ENCODE data around the gene PRR12. TPM values are rescaled to one million over a fixed set of nuclear protein-coding genes. Genes with fewer than 3 reads are reported as not detected.
A peak's percentile ranks its signal among the peaks of the same experiment; 100 is the strongest.

Gene PRR12
- total and polyA plus RNA-seq, 12 donors, result 5.2 to 19.2 (median 16.2) TPM

DNA sequence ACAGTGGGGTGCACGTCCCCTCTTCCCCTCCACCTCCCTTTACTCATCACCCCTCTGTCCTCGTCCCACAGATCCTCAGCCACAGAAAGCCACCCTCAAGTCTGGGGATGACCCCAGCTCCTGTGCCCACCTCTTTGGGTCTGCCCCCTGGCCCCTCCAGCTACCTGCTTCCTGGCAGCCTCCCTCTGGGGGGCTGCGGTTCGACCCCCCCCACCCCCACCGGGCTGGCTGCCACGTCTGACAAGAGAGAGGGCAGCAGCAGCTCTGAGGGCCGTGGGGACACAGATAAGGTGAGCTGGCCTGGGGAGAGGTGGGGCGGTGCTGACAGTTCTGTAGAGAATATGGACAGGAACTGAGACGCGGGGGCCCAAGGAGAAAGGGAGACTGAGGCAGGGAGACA, 63.6 kb downstream of the PRR12 start:
- ATAC-seq (no peak), DNase-seq (no peak)
- Histone ChIP-seq H3K27me3 (no peaks in the 10 kb centered on the region), H3K36me3 (peaks cover 8 to 93% (median 73%) of the 10 kb centered on the region in 9 donors), H3K27ac (no peak overlapping the region), H3K4me3 (no peak overlapping the region), H3K4me1 (peaks cover 0 to 3% (median 0%) of the 10 kb centered on the region in 9 donors), H3K9me3 (no peaks in the 10 kb centered on the region)
- intact Hi-C loops (cut with DNase I), result no loop called here
- 73 to 76% methylated on average over 10 of the region's 10 CpGs for WGBS, 2 donors
- TF ChIP-seq, protein P1, sequence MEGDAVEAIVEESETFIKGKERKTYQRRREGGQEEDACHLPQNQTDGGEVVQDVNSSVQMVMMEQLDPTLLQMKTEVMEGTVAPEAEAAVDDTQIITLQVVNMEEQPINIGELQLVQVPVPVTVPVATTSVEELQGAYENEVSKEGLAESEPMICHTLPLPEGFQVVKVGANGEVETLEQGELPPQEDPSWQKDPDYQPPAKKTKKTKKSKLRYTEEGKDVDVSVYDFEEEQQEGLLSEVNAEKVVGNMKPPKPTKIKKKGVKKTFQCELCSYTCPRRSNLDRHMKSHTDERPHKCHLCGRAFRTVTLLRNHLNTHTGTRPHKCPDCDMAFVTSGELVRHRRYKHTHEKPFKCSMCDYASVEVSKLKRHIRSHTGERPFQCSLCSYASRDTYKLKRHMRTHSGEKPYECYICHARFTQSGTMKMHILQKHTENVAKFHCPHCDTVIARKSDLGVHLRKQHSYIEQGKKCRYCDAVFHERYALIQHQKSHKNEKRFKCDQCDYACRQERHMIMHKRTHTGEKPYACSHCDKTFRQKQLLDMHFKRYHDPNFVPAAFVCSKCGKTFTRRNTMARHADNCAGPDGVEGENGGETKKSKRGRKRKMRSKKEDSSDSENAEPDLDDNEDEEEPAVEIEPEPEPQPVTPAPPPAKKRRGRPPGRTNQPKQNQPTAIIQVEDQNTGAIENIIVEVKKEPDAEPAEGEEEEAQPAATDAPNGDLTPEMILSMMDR (IDR thresholded peaks at IDR 0.05), result no peak

DNA sequence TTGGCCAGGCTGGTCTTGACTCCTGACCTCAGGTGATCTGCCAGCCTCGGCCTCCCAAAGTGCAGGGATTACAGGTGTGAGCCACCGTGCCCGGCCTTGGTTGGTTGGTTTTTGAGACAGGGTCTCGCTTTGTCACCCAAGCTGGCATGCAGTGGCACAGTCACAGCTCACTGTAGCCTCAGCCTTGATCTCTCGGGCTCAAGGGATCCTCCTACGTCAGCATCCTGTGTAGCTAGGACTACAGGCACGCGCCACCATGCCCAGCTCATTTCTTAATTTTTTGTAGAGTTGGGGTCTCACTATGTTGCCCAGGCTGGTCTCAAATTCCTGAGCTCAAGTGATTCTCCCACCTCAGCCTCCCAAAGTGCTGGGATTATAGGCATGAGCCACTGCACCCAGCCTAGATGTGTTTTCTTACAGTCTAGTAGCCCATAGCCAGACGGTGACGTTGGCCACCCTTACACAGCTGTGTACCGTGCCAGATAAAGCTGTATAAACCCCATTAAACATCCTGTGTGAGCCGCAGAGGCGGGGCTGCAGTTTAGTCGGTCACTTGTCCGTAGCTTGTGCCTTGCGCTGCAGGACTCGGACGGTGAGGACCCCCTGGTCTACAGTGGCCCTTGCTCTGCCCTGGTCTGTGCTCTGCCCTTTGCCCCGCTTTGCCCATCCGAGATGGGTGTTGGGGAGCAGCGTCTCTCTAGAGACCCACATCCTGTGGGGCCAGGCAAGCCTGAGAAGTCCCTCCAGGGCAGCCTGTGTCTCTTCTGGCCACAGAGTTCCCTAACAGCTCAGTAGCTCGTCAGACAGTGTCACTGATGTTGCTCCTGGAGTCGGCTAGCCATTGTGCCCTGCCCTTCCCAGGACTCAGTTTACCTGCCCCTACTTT, 64.8 kb downstream of the PRR12 start:
- no peaks in the 10 kb centered on the region for H3K4me1 ChIP-seq
- intact Hi-C loops (cut with DNase I), result no loop called here
- TF ChIP-seq, protein P1 (IDR thresholded peaks at IDR 0.05), result no peak
- no peaks in the 10 kb centered on the region for H3K27me3 ChIP-seq
- ATAC-seq (no peak), DNase-seq (no peak)
- no peaks in the 10 kb centered on the region for H3K9me3 ChIP-seq
- no peak overlapping the region for H3K27ac ChIP-seq
- 91% methylated on average over 23 of the region's 23 CpGs for WGBS, 2 donors
- no peak overlapping the region for H3K4me3 ChIP-seq
- H3K36me3 ChIP-seq, result peaks cover 8 to 94% (median 73%) of the 10 kb centered on the region in 9 donors

DNA sequence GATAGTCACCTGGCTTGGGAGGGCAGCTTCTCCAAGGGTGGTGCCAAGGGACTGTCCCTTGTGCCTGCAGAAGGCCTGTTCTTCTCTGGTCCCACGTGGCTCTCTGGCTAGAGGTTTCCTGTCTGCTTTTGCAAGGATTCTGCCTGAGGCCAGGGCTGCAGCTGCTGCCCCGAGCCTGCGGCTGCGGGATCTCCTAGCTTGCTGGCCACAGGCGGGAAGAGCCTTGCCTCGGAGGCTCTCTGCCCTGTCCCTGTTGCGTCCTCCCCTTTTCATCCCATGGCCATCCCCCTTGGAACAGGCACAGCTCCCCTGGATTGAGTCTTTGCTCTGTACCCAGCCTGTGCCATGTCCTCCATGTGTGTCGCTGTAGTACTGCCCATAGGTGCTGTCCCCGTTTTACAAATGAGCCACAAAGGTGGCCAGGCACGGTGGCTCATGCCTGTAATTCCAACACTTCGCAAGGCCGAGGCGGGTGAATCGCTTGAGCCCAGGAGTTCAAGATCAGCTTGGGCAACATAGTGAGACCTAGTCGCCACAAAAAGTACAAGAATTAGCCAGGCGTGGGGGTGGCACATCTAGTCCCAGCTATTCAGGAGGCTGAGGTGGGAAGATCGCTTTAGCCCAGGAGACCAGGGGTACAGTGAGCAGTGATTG, 65.6 kb downstream of the PRR12 start:
- Histone ChIP-seq H3K9me3 (no peaks in the 10 kb centered on the region), H3K27me3 (no peaks in the 10 kb centered on the region), H3K4me1 (no peaks in the 10 kb centered on the region), H3K36me3 (peaks cover 8 to 96% (median 70%) of the 10 kb centered on the region in 9 donors), H3K4me3 (no peak overlapping the region), H3K27ac (no peak overlapping the region)
- TF ChIP-seq, protein P1 (IDR thresholded peaks at IDR 0.05), result no peak
- intact Hi-C loops (cut with DNase I), result no loop called here
- 89 to 93% methylated on average over 17 of the region's 17 CpGs for WGBS, 2 donors
- ATAC-seq (no peak), DNase-seq (no peak)

GRCh38 chr19:49657493-49658138, 66.6 kb downstream of the PRR12 start:
- WGBS, 2 donors, result 90 to 91% methylated on average over 22 of the region's 22 CpGs
- H3K9me3 ChIP-seq, result no peaks in the 10 kb centered on the region
- ATAC-seq, result peak in 1 of 8 donors; percentile 2

More at GRCh38 chr19:49657493-49658138, 66.6 kb downstream of the PRR12 start:
- Histone ChIP-seq H3K36me3 (peaks cover 4 to 100% (median 69%) of the 10 kb centered on the region in 9 donors), H3K27ac (no peak overlapping the region), H3K27me3 (no peaks in the 10 kb centered on the region), H3K4me3 (no peak overlapping the region), H3K4me1 (no peaks in the 10 kb centered on the region)
- TF ChIP-seq, protein P1 (IDR thresholded peaks at IDR 0.05), result no peak
- intact Hi-C loops (cut with DNase I), result no loop called here
- no peak for DNase-seq

Measured in heart right ventricle (tissue), 16 donors.